Parathyroid adenoma (tissue), 2 donors: Measurements from ENCODE around the gene MYBPC3.

Experiments used
- H2AFZ ChIP-seq: fragments of 300-600 bp; sonication (generic); one replicate; pipeline ENCODE4 v1.7.0; 2017; ENCODE audit warnings: antibody characterized with exemption, mild to moderate bottlenecking
- H3K27ac ChIP-seq: fragments of 300-600 bp; sonication (generic); one replicate; pipeline ENCODE4 v1.7.0; 2017
- H3K27me3 ChIP-seq: fragments of 300-600 bp; sonication (generic); one replicate; pipeline ENCODE4 v1.7.0; 2017; ENCODE audit warnings: low read length; ENCODE audit not compliant: control insufficient read depth, insufficient read depth
- H3K36me3 ChIP-seq: fragments of 300-600 bp; sonication (generic); one replicate; pipeline ENCODE4 v1.7.0; 2017; ENCODE audit warnings: low read length; ENCODE audit not compliant: control insufficient read depth, insufficient read depth
- H3K4me1 ChIP-seq: fragments of 300-600 bp; sonication (generic); one replicate; pipeline ENCODE4 v1.7.0; 2017; ENCODE audit warnings: control low read depth
- H3K4me2 ChIP-seq: fragments of 300-600 bp; sonication (generic); one replicate; pipeline ENCODE4 v1.7.0; 2017; ENCODE audit warnings: low read length
- H3K4me3 ChIP-seq: fragments of 300-600 bp; sonication (generic); one replicate; pipeline ENCODE4 v1.7.0; 2017; ENCODE audit warnings: low read depth, low read length
- H3K79me2 ChIP-seq: fragments of 300-600 bp; sonication (generic); one replicate; pipeline ENCODE4 v1.7.0; 2017; ENCODE audit warnings: control low read depth
- H3K9ac ChIP-seq: fragments of 300-600 bp; sonication (generic); one replicate; pipeline ENCODE4 v1.7.0; 2017; ENCODE audit warnings: mild to moderate bottlenecking
- H3K9me3 ChIP-seq: fragments of 300-600 bp; sonication (generic); one replicate; pipeline ENCODE4 v1.7.0; 2017; ENCODE audit warnings: low read length; ENCODE audit not compliant: control insufficient read depth
- TF ChIP-seq, protein P1 (sequence below): fragments of 300-600 bp; sonication (generic); IDR thresholded peaks from one replicate; pipeline ENCODE4 v1.7.0; 2017; ENCODE audit warnings: antibody characterized with exemption, mild to moderate bottlenecking
- donor health status: primary hyperparathyroidism.

Gene MYBPC3

DNA sequence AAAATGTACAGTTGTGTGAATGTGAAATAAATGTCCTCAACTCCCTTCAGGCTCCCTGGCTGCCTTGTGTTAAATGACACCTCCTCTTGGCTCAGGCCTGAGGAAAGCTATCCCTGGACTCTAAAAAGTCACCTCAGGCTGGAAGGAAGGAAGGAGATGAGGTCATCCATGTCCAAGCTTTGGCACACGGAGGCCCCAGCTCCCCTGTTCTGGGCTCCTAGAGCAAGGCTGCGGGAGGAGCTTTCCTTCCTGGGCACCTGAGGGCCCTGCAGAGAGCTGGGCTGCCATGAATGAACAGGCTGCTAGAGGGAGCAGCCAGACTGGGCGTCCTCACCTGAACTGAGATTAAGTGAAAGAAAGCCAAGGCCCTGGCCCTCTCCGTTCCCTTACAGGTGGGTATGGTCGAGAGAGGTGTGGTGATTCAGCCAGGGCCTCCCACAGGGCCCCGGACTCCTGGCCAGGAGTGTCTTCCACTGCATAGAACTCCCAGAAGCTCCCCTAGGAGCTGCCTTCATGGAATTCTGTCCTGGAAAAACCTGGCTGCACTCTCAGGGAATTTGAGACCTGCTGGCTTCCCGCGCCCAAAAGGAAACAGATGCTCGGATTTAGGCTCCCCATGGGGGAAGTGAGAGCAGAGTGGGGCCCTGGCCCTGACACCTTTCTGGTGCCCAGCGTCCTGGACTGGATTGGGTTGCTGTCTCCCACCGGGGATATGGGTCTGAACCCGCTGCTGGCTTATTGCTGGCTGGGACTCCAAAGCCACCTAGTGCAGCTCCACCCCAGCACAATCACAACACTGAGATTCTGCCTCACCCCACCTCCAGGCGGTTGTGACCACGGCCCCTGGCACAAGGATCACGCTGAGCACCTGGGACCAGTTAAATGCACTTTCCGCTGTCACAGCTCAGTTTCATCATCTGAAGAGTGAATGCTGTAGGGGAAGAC is 22.2 kb downstream of the MYBPC3 start:
- TF ChIP-seq, protein P1, sequence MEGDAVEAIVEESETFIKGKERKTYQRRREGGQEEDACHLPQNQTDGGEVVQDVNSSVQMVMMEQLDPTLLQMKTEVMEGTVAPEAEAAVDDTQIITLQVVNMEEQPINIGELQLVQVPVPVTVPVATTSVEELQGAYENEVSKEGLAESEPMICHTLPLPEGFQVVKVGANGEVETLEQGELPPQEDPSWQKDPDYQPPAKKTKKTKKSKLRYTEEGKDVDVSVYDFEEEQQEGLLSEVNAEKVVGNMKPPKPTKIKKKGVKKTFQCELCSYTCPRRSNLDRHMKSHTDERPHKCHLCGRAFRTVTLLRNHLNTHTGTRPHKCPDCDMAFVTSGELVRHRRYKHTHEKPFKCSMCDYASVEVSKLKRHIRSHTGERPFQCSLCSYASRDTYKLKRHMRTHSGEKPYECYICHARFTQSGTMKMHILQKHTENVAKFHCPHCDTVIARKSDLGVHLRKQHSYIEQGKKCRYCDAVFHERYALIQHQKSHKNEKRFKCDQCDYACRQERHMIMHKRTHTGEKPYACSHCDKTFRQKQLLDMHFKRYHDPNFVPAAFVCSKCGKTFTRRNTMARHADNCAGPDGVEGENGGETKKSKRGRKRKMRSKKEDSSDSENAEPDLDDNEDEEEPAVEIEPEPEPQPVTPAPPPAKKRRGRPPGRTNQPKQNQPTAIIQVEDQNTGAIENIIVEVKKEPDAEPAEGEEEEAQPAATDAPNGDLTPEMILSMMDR: peak; percentile 32
- Histone ChIP-seq H3K4me2 (no peak overlapping the region), H3K4me3 (no peak overlapping the region), H2AFZ (peak overlapping the region; percentile 17), H3K36me3 (no peaks in the 10 kb centered on the region), H3K9me3 (no peaks in the 10 kb centered on the region), H3K9ac (no peak overlapping the region), H3K79me2 (no peaks in the 10 kb centered on the region), H3K4me1 (peaks cover 17% of the 10 kb centered on the region), H3K27me3 (no peaks in the 10 kb centered on the region), H3K27ac (peak overlapping the region; percentile 61)

DNA sequence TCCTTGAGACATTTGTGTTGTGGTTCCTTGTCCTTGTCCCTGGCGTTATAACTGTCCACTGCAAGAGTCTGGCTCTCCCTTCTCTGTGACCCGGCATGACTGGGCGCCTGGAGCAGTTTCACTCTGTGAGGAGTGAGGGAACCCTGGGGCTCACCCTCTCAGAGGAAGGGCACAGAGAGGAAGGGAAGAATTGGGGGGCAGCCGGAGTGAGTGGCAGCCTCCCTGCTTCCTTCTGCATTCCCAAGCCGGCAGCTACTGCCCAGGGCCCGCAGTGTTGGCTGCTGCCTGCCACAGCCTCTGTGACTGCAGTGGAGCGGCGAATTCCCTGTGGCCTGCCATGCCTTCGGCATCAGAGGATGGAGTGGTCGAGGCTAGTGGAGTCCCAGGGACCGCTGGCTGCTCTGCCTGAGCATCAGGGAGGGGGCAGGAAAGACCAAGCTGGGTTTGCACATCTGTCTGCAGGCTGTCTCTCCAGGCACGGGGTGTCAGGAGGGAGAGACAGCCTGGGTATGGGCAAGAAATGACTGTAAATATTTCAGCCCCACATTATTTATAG is 23.0 kb downstream of the MYBPC3 start:
- H2AFZ ChIP-seq: no peak overlapping the region

DNA sequence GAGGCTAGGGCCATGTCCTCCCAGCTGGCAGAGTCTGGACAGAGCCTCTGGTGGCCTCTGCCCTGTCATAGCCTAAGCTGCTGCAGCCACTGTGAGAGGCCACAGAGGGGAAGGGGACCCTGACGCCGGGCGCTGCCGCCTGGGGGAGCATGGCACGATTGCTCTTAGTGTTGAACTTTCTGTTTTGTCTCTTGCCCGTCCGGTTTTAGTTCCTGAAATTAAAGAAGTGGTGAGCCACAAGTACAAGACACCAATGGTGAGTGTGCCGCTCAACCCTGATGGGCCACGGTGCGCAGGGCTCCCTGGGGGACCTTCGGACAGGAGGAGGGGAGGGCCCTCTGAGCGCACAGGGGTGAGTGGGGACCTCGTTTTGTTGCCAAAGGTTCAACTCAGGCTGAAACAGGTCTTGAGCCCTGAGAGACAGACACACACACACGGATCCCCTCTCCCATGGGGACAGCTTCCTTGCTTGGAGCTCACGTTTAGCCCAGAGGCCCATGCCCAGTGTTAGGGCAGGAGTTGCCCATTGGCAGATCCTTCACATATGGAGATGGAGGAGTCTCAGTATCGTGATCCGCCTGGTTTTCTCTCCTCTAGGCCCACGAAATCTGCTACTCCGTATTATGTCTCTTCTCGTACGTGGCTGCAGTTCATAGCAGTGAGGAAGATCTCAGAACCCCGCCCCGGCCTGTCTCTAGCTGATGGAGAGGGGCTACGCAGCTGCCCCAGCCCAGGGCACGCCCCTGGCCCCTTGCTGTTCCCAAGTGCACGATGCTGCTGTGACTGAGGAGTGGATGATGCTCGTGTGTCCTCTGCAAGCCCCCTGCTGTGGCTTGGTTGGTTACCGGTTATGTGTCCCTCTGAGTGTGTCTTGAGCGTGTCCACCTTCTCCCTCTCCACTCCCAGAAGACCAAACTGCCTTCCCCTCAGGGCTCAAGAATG is 23.8 kb downstream of the MYBPC3 start:
- Histone ChIP-seq H3K79me2 (no peaks in the 10 kb centered on the region), H3K9ac (no peak overlapping the region), H3K27me3 (no peaks in the 10 kb centered on the region), H3K4me1 (peaks cover 17% of the 10 kb centered on the region), H3K27ac (peak overlapping the region; percentile 61), H2AFZ (no peak overlapping the region), H3K4me2 (no peak overlapping the region), H3K9me3 (no peaks in the 10 kb centered on the region), H3K4me3 (no peak overlapping the region), H3K36me3 (no peaks in the 10 kb centered on the region)
- TF ChIP-seq, protein P1: no peak

More for the DNA sequence above, 23.0 kb downstream of the MYBPC3 start:
- Histone ChIP-seq H3K9me3 (no peaks in the 10 kb centered on the region), H3K9ac (no peak overlapping the region), H3K27me3 (no peaks in the 10 kb centered on the region), H3K79me2 (no peaks in the 10 kb centered on the region), H3K27ac (peak overlapping the region; percentile 61), H3K36me3 (no peaks in the 10 kb centered on the region), H3K4me3 (no peak overlapping the region), H3K4me2 (no peak overlapping the region), H3K4me1 (peaks cover 17% of the 10 kb centered on the region)
- TF ChIP-seq, protein P1: no peak

DNA sequence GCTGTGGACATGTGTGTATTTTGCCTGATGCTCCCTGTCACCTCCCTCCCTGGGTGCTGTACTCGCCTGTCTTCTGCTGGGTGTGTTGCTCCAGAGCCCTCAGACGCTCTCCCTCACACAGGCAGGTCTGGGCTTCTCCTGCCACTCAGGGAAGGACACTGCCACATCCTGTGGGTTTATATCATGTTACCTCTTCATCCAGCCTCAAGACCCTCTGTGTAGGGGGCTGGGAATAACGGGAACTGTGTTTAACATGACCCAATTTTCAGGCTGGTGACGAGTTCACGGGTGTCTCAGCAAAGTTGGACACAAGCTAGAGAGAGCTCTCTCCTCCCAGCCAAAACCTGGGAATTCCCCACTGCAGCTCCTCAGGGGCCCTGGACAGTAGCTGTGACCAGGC is 24.6 kb downstream of the MYBPC3 start:
- Histone ChIP-seq H3K27ac (no peak overlapping the region), H3K4me3 (no peak overlapping the region), H3K9ac (no peak overlapping the region), H3K36me3 (no peaks in the 10 kb centered on the region), H3K79me2 (no peaks in the 10 kb centered on the region), H3K4me2 (no peak overlapping the region), H3K9me3 (no peaks in the 10 kb centered on the region), H3K27me3 (no peaks in the 10 kb centered on the region), H2AFZ (no peak overlapping the region), H3K4me1 (peaks cover 17% of the 10 kb centered on the region)
- TF ChIP-seq, protein P1: no peak
